Stromal cell of bone marrow (primary cell): ENCODE measurements around the gene NUDT22.

Experiments
- DNase-seq: peaks from one replicate; pipeline ENCODE4 v3.0.0-alpha.2; 2012; ENCODE audit warnings: low read depth

Gene NUDT22

GRCh38 chr11:64229090-64229743 is 3.1 kb downstream of the NUDT22 start:
- DNase-seq = no peak

DNA sequence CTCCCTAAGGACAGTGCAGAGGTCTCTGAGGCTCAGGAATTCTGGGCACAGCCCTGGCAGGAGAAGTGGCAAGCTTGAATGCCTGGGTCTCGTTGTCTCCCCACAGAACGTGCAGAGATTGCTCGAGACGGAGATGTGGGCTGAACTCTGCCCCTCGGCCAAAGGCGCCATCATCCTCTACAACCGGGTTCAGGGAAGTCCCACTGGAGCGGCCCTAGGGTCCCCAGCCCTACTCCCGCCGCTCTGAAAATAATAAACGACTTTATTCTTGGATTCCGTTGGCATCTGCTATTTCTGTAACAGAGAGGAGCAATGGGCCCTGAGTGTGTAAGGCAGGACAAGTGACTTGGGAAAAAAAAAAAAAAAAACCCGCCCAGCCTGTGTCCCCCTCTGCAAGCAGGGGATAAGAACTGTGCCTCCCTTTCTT is 3.7 kb downstream of the NUDT22 start:
- no peak for DNase-seq

DNA sequence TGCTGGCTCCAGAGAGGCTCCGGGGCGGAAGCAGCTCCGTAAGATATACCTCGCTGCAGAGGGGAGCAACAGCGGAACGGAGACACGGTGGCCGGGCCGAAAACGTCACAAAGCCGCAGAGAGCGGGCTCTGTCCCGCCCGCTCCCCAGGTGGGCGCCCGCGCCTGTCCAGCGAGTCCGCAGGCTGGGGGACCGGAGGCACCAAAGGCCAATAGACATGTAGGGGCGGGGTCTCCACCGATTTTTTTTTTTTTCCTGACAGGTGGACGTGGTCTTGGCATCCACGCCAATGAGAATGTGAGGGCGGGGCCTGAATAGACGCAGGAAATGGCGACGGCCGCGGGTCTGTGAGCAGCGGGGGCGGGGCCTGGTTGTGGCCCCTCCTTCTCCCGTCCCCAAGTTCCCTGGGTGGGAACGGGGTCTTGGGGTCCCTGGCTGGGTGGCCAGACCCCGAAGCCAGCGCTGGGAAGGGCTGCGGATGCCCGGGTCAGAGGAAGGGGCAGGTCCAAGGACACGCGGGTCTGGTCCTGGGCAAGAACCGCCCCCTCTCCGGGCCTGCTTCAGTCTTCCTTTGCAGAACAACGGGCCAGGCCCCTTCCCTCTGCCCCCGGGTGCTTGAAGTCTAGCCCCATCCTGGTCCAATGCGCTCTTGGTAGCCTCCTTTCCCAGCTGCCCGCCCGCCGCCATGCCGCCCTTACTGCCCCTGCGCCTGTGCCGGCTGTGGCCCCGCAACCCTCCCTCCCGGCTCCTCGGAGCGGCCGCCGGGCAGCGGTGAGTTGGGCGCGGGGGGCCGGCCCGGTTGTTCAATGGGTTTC is 4.3 kb downstream of the NUDT22 start, which contains the start of gene DNAJC4:
DNAJC4 (plus strand) TSS at position 378 of the 814 bp plus-strand sequence; CDS start at position 685, 307 bp downstream.
- DNase-seq = peak; percentile 65

- no peak for DNase-seq
These were observed 4.9 kb downstream of the NUDT22 start for GRCh38 chr11:64230985-64231365.

DNA sequence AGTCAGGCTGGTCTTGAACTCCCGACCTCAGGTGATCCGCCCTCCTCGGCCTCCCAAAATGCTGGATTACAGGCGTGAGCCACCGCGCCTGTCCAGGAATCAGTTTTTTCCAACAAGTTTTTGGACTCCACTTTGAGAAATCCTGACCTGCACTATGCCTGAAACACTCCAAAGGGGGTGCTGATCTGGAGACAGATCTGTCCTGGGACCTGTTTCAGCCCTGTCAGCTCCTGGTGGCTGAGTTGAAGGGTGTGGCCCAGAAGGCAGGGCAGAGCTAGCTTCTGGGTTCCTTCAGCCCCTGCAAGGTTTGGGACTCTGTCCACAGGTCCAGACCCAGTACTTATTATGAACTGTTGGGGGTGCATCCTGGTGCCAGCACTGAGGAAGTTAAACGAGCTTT is 5.5 kb downstream of the NUDT22 start:
- DNase-seq = no peak

- no peak for DNase-seq
These were observed 6.3 kb downstream of the NUDT22 start for GRCh38 chr11:64232182-64232966.

DNA sequence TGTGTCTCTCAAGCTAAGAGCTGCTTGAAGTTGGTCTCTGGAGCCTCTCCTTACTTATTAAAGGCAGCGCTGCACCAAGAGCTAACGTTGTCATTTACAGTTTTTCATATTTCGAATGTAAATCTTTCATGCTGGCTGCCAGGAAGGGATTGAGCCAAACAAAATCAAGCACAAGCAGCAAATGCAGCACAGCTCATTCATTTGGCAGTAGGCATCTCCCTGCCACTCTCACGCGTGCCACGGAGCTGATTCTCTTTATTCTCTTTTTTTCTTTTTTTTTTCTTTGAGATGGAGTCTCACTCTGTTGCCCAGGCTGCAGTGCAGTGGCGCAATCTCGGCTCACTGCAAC is 6.9 kb downstream of the NUDT22 start:
- DNase-seq = no peak

DNA sequence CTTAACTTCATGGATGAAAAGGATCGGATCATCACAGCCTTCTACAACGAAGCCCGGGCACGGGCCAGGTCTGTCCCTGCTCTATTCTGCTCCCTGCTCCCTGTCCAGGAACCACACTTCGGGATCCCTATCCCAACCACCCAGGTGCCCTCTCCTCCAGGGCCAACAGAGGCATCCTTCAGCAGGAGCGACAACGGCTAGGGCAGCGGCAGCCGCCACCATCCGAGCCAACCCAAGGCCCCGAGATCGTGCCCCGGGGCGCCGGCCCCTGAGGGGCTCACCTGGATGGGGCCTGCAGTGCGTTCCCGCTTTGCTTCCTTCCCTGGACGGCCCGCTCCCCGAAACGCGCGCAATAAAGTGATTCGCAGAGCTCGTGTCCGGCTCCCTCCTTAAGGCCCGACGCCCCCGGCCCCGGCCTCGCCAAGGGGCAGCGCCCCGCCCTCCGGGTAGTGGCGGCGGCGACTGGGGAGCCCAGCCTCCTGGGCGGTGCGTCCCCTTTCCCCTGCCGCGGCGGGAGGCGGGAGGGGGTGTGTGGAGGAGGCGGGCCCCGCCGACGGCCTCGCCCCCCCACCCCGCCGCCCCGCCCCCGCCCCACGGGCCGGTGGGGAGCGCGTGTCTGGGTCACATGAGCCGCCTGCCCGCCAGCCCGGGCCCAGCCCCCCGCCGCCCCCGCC is 8.0 kb downstream of the NUDT22 start, which contains the start of gene VEGFB:
VEGFB (plus strand) TSS at position 672 of the 674 bp plus-strand sequence. CDS start 250 bp downstream, outside the sequence.
- DNase-seq = no peak

DNA sequence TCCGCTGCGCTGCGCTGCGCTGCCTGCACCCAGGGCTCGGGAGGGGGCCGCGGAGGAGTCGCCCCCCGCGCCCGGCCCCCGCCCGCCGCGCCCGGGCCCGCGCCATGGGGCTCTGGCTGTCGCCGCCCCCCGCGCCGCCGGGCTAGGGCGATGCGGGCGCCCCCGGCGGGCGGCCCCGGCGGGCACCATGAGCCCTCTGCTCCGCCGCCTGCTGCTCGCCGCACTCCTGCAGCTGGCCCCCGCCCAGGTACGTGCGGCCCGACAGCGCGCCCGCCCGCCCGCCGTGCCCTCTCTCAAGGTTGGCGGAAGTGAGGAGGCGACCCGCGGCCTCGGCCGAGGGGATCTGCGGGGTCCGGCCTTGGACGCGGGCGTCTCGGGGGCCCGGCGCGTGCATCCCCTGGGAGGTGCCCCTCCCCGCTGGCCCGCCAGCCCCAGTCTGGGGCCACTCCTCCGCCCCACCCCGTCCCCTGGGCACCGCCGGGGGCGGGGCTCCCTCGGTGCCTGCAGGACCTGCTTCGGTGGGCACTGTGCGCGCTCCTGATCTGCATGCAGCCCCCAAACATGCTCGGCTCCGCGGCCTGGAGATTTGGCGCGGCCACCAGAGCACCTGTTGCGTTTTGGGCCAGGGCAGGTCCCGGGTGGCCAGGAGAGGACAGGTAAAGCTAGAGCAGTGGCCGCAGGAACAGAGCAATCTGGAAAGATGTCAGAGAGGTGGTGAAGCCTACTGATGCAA is 8.7 kb downstream of the NUDT22 start:
- DNase-seq = no peak

DNA sequence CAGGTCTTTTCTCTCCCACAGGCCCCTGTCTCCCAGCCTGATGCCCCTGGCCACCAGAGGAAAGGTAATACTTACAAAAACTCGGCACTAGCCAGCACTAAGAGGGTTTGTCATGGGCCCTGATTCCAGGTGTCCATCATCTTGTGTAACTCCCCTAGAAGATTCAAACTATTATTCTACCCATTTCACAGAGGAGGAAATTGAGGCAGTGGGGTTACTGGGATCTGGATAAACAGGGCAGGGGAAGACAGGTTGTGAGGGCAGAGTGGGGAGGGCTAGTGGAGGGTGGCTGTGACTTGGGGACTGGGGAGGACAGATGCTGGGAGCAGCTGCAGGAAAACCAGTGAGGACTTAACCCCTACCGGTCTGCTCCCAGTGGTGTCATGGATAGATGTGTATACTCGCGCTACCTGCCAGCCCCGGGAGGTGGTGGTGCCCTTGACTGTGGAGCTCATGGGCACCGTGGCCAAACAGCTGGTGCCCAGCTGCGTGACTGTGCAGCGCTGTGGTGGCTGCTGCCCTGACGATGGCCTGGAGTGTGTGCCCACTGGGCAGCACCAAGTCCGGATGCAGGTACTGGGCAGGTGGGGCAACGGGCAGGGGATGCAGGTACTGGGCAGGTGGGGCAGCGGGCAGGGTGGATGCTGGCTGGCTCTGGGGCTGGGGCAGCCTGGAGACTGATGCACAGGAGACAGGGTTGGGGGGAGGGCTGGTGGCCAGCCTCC is 9.5 kb downstream of the NUDT22 start:
- DNase-seq = no peak

DNA sequence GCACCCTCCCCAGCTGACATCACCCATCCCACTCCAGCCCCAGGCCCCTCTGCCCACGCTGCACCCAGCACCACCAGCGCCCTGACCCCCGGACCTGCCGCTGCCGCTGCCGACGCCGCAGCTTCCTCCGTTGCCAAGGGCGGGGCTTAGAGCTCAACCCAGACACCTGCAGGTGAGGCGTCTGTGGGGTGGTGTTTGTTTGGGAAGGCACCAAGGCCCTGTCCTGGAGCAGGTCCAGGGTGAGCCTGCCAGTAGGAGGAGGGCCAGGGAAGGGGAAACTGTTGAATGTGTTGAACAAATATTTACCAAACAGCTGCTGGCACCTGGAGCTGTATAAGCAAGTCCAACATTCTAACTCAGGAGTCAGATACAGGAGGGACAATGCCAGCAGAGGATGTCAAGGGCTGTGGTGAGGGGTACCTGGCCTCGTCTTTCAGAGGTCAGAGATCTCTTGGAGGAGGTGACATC is 11.4 kb downstream of the NUDT22 start:
- no peak for DNase-seq

- no peak for DNase-seq
These were observed 12.0 kb downstream of the NUDT22 start for GRCh38 chr11:64238076-64238475.

DNA sequence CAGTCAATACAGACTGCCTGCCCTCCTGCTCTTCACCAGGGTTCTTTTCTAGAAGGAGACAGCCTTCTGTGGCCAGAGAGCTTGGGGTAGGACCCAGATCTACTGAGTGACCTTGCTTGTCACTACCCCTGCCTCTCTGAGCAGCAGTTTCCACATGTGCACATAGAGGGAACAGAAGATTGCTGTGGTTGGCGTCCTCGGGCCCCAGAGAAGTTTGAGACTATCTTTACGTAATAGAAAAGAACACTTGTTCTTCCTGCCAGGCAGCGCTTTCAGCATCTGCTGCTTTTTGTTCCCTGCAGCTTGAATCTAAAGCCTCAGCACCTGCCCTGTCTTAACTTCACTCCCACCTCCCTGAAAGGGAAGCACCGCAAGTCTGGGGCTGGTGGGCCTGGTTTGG is 12.9 kb downstream of the NUDT22 start:
- DNase-seq = no peak

GRCh38 chr11:64239662-64240434 is 13.8 kb downstream of the NUDT22 start:
- DNase-seq = no peak

DNA sequence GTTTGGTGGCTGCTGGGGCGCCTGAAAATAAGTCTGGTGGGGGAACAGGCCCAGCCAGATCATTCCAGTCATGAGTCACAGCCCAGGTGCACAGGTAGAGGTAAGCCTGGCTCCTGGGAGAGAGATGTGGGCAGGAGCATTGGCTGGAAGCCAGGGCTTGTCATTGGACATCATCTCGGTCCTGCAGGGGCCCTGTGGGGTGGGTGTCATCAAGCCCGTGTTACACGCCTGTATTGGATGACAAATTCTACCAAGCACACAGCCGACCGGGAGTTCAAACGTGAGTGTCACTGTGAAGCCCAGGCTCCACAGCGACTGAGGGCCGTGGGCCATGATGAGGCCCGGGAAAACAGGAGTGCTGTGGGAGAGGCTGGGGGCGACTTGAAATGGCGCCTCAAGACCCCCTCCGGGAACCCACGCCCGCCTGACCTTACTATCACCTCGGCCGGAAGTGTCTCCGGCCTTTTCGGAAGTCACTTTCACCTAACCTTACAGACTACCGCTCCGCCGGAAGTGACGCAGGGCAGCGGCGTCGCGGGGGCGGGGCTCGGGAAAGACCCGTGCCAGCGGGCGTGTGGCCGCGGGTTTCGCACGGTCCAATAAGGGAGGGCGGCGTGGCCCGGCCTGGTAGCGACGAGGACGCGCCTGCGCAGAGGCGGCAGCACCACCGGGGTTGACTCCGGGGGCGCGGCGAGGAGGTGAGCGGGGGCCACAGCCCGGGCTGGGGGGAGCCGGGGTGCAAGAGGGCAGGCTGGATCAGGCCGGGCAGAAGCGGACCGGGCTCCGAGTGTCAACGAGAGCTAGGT is 14.6 kb downstream of the NUDT22 start, which contains the start of gene FKBP2:
FKBP2 (plus strand) TSS at position 661 of the 806 bp plus-strand sequence. CDS start 1,293 bp downstream, outside the sequence.
- peak; percentile 91 for DNase-seq

DNA sequence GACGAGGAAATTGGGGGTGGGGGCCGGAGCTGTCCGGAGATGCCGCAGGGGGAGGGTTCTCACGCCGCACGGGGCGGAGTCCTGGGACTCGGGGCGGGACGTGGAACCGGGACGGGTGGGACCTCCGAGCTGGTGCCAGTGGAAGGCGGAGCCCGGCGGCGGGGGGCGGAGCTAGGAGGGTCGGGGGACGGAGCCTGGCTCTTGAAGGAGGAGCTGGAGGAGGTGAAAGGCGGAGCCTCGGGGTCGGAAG is 15.1 kb downstream of the NUDT22 start:
- DNase-seq = peak; percentile 97

- no peak for DNase-seq
These were observed 15.7 kb downstream of the NUDT22 start for GRCh38 chr11:64241491-64242374.

GRCh38 chr11:64243236-64243854 is 17.3 kb downstream of the NUDT22 start:
- DNase-seq = no peak
